HepG2 (cell line): ENCODE results near the gene DCHS2.

Experiments used
- PAWR ChIP-seq: sonication (generic); formaldehyde crosslinking; IDR thresholded peaks from 2 replicates; pipeline ENCODE4 v1.4.0; 2020; ENCODE audit warnings: missing genetic modification reagents, mild to moderate bottlenecking, borderline replicate concordance
- TF ChIP-seq, protein P1 (sequence below): sonication (generic); formaldehyde crosslinking; IDR thresholded peaks from 2 replicates; pipeline ENCODE4 v1.5.0; 2020; ENCODE audit warnings: mild to moderate bottlenecking, missing genetic modification reagents, moderate library complexity

DNA sequence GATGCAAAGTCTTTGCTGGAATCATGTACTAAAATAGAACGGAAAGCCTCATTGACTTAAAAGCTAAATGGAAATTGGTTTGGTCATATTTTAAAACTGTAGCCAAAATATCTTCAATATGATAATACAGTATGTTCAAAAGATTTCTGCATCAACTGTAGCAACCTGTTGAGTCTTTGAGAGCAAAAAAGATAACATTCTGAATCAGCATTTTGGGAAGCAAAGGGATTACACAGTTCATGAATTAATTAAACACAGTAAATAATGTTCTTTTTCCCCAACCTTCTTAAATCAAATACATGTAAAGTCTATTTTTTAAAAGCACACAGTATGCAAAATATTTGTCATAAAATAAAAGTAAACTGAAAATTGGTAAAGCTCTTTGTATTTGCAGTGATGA is 50.5 kb downstream of the DCHS2 start:
- no peak for TF ChIP-seq PAWR (CRISPR knock-in tag)
- TF ChIP-seq, protein P1, sequence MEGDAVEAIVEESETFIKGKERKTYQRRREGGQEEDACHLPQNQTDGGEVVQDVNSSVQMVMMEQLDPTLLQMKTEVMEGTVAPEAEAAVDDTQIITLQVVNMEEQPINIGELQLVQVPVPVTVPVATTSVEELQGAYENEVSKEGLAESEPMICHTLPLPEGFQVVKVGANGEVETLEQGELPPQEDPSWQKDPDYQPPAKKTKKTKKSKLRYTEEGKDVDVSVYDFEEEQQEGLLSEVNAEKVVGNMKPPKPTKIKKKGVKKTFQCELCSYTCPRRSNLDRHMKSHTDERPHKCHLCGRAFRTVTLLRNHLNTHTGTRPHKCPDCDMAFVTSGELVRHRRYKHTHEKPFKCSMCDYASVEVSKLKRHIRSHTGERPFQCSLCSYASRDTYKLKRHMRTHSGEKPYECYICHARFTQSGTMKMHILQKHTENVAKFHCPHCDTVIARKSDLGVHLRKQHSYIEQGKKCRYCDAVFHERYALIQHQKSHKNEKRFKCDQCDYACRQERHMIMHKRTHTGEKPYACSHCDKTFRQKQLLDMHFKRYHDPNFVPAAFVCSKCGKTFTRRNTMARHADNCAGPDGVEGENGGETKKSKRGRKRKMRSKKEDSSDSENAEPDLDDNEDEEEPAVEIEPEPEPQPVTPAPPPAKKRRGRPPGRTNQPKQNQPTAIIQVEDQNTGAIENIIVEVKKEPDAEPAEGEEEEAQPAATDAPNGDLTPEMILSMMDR (CRISPR knock-in tag): no peak
